ENCODE results near the gene BOLA2B. TPM values are rescaled to one million over a fixed set of nuclear protein-coding genes. Genes with fewer than 3 reads are reported as not detected.

BOLA2B gene
- total and polyA plus RNA-seq, 2 donors = 131 to 161 TPM

- 88% methylated on average over 2 of the region's 2 CpGs for WGBS
- H3K36me3 ChIP-seq (ENCODE audit: control insufficient read depth in 2 of 2, insufficient read depth in 2 of 2, low read length in 1 of 2) = no peaks in the 10 kb centered on the region
- peak overlapping the region in 1 of 2 donors; percentile 2 for H3K27ac ChIP-seq (ENCODE audit: low read depth in 1 of 2, low read length in 1 of 2)
- no peak overlapping the region for H3K4me3 ChIP-seq (ENCODE audit: low read length in 2 of 2)
- no peaks in the 10 kb centered on the region for H3K27me3 ChIP-seq (ENCODE audit: control insufficient read depth in 2 of 2, insufficient read depth in 1 of 2, low read length in 1 of 2)
- no peaks in the 10 kb centered on the region for H3K9me3 ChIP-seq (ENCODE audit: control insufficient read depth in 2 of 2, insufficient read depth in 1 of 2, low read length in 1 of 2)
- DNase-seq (ENCODE audit: low read depth in 6 of 9, low spot score in 9 of 9) = no peak
- peaks cover 7 to 15% of the 10 kb centered on the region in 2 donors for H3K4me1 ChIP-seq (ENCODE audit: control insufficient read depth in 2 of 2, insufficient read depth in 2 of 2, low read length in 2 of 2)
Observed at GRCh38 chr16:30143347-30143702, 50.1 kb downstream of the BOLA2B start.

Other genes with a start within 250 kb of the BOLA2B start
- gene TMEM219, start 231.6 kb downstream of the BOLA2B start, total RNA-seq = 61.4 TPM
- gene TMEM219, start 231.6 kb downstream of the BOLA2B start, polyA plus RNA-seq = 155 TPM
- gene TAOK2, start 219.8 kb downstream of the BOLA2B start, total RNA-seq = 18.5 TPM
- gene TAOK2, start 219.8 kb downstream of the BOLA2B start, polyA plus RNA-seq = 28.7 TPM
- gene HIRIP3, start 198.0 kb downstream of the BOLA2B start, total RNA-seq = 19.9 TPM
- 14.8 TPM for gene HIRIP3, start 198.0 kb downstream of the BOLA2B start, polyA plus RNA-seq
- gene INO80E, start 197.4 kb downstream of the BOLA2B start, total RNA-seq = 48.1 TPM
- gene INO80E, start 197.4 kb downstream of the BOLA2B start, polyA plus RNA-seq = 84.5 TPM
- 0.24 TPM for gene DOC2A, start 182.6 kb downstream of the BOLA2B start, total RNA-seq
- gene DOC2A, start 182.6 kb downstream of the BOLA2B start, polyA plus RNA-seq = 1.3 TPM
- gene C16orf92, start 170.5 kb downstream of the BOLA2B start, total RNA-seq = not detected
- not detected for gene C16orf92, start 170.5 kb downstream of the BOLA2B start, polyA plus RNA-seq
- gene TLCD3B, start 162.4 kb downstream of the BOLA2B start, total RNA-seq = 0.24 TPM
- 0.68 TPM for gene TLCD3B, start 162.4 kb downstream of the BOLA2B start, polyA plus RNA-seq
- gene ALDOA, start 127.9 kb downstream of the BOLA2B start, total RNA-seq = 523 TPM
- gene ALDOA, start 127.9 kb downstream of the BOLA2B start, polyA plus RNA-seq = 451 TPM
- 87.3 TPM for gene PPP4C, start 117.7 kb downstream of the BOLA2B start, total RNA-seq
- gene PPP4C, start 117.7 kb downstream of the BOLA2B start, polyA plus RNA-seq = 106 TPM
- 0.52 TPM for gene TBX6, start 101.7 kb downstream of the BOLA2B start, total RNA-seq
- gene TBX6, start 101.7 kb downstream of the BOLA2B start, polyA plus RNA-seq = 2.6 TPM
- gene YPEL3, start 97.5 kb downstream of the BOLA2B start, total RNA-seq = 32.6 TPM
- 231 TPM for gene YPEL3, start 97.5 kb downstream of the BOLA2B start, polyA plus RNA-seq
- 1.3 TPM for gene GDPD3, start 80.1 kb downstream of the BOLA2B start, total RNA-seq
- 24.2 TPM for gene GDPD3, start 80.1 kb downstream of the BOLA2B start, polyA plus RNA-seq
- 14.9 TPM for gene MAPK3, start 70.4 kb downstream of the BOLA2B start, total RNA-seq
- 43.9 TPM for gene MAPK3, start 70.4 kb downstream of the BOLA2B start, polyA plus RNA-seq
- gene CORO1A, start 10.1 kb downstream of the BOLA2B start, total RNA-seq = 312 TPM
- 554 TPM for gene CORO1A, start 10.1 kb downstream of the BOLA2B start, polyA plus RNA-seq
- gene SLX1A, start 209 bp upstream of the BOLA2B start, total RNA-seq = 32.6 TPM
- gene SLX1A, start 209 bp upstream of the BOLA2B start, polyA plus RNA-seq = 48.8 TPM
- gene SULT1A3, start 5.6 kb upstream of the BOLA2B start, total RNA-seq = 10.6 TPM
- 122 TPM for gene SULT1A3, start 5.6 kb upstream of the BOLA2B start, polyA plus RNA-seq
- gene NPIPB13, start 54.8 kb upstream of the BOLA2B start, total RNA-seq = 0.66 TPM
- 10.1 TPM for gene NPIPB13, start 54.8 kb upstream of the BOLA2B start, polyA plus RNA-seq
- gene CD2BP2, start 161.6 kb upstream of the BOLA2B start, total RNA-seq = 49.5 TPM
- gene CD2BP2, start 161.6 kb upstream of the BOLA2B start, polyA plus RNA-seq = 48.0 TPM
- 12.1 TPM for gene TBC1D10B, start 176.8 kb upstream of the BOLA2B start, total RNA-seq
- 25.0 TPM for gene TBC1D10B, start 176.8 kb upstream of the BOLA2B start, polyA plus RNA-seq
- 11.7 TPM for gene MYL11, start 181.1 kb upstream of the BOLA2B start, total RNA-seq
- 12.5 TPM for gene MYL11, start 181.1 kb upstream of the BOLA2B start, polyA plus RNA-seq
- gene SEPTIN1, start 188.9 kb upstream of the BOLA2B start, total RNA-seq = 173 TPM
- gene SEPTIN1, start 188.9 kb upstream of the BOLA2B start, polyA plus RNA-seq = 337 TPM
- gene ZNF48, start 201.8 kb upstream of the BOLA2B start, total RNA-seq = 12.9 TPM
- gene ZNF48, start 201.8 kb upstream of the BOLA2B start, polyA plus RNA-seq = 5.9 TPM
- gene ZNF771, start 213.9 kb upstream of the BOLA2B start, total RNA-seq = 4.1 TPM
- gene ZNF771, start 213.9 kb upstream of the BOLA2B start, polyA plus RNA-seq = 3.7 TPM
- 27.4 TPM for gene DCTPP1, start 236.4 kb upstream of the BOLA2B start, total RNA-seq
- gene DCTPP1, start 236.4 kb upstream of the BOLA2B start, polyA plus RNA-seq = 20.6 TPM